HL-60 (cell line): ENCODE data around the gene ZNRF2.

ENCODE experiments used
- DNase-seq, 2 experiments: peaks; one replicate each; pipeline ENCODE4 v3.0.0-alpha.2; 2010 to 2020; ENCODE audit warnings: low read depth in 1 of 2, low spot score in 1 of 2
- H3K27ac ChIP-seq: fragments of 250-450 bp; sonication (Bioruptor Pico); replicated peaks from 2 replicates; pipeline ENCODE4 v1.5.1; 2020; ENCODE audit warnings: mild to moderate bottlenecking, moderate library complexity
- H3K27me3 ChIP-seq: fragments of 250-450 bp; sonication (Bioruptor Pico); 2 replicates; pipeline ENCODE4 v1.5.1; 2021; ENCODE audit warnings: mild to moderate bottlenecking, moderate library complexity; ENCODE audit not compliant: insufficient read depth, poor library complexity, severe bottlenecking
- H3K4me3 ChIP-seq: replicated peaks from 2 replicates; pipeline ENCODE4 v1.5.1; 2011; ENCODE audit warnings: mild to moderate bottlenecking, control low read depth, low read length; ENCODE audit not compliant: insufficient read depth
- CTCF ChIP-seq: IDR thresholded peaks from one replicate; pipeline ENCODE4 v1.5.1; 2011; ENCODE audit warnings: low read length, control low read depth, inconsistent platforms; ENCODE audit not compliant: insufficient read depth
- GABPA ChIP-seq: IDR thresholded peaks from 2 replicates; pipeline ENCODE4 v1.6.1; 2012; ENCODE audit warnings: low read depth
- POLR2AphosphoS5 ChIP-seq: IDR thresholded peaks from 2 replicates; pipeline ENCODE4 v1.6.1; 2012; ENCODE audit warnings: low read depth
- REST ChIP-seq: IDR thresholded peaks from 2 replicates; pipeline ENCODE4 v1.6.1; 2012; ENCODE audit warnings: low read depth; ENCODE audit not compliant: insufficient replicate concordance
- SPI1 ChIP-seq: IDR thresholded peaks from 2 replicates; pipeline ENCODE4 v1.6.1; 2012; ENCODE audit warnings: low read depth, mild to moderate bottlenecking, borderline replicate concordance

Gene ZNRF2

GRCh38 chr7:30282735-30283134 is 1.7 kb upstream of the ZNRF2 start:
- DNase-seq = no peak
- H3K27me3 ChIP-seq = no peaks in the 10 kb centered on the region
- H3K27ac ChIP-seq = no peak overlapping the region
- TF ChIP-seq SPI1 (no peak), REST (no peak), CTCF (no peak), GABPA (no peak), POLR2AphosphoS5 (no peak)
- H3K4me3 ChIP-seq = no peak overlapping the region

- H3K27me3 ChIP-seq = no peaks in the 10 kb centered on the region
- DNase-seq = peak in 1 of 2 experiments; percentile 5
- peak overlapping the region; percentile 83 for H3K27ac ChIP-seq
- TF ChIP-seq GABPA (no peak), CTCF (no peak), REST (no peak), SPI1 (no peak), POLR2AphosphoS5 (no peak)
- peak overlapping the region; percentile 62 for H3K4me3 ChIP-seq
Observed at GRCh38 chr7:30285067-30285535, 704 bp downstream of the ZNRF2 start.

- Histone ChIP-seq H3K4me3 (peak overlapping the region; percentile 62), H3K27me3 (no peaks in the 10 kb centered on the region), H3K27ac (peak overlapping the region; percentile 96)
- peak; percentile 52 to 91 for DNase-seq
- TF ChIP-seq CTCF = no peak
- peak; percentile 75 for TF ChIP-seq POLR2AphosphoS5
- peak; percentile 33 for TF ChIP-seq REST
- TF ChIP-seq GABPA = no peak
- peak; percentile 63; the same call in 1 of the 2 replicates for TF ChIP-seq SPI1
Observed at GRCh38 chr7:30285536-30286284, 1.3 kb downstream of the ZNRF2 start.
